ENCODE results near the gene C16orf92.

C16orf92 gene, protein sequence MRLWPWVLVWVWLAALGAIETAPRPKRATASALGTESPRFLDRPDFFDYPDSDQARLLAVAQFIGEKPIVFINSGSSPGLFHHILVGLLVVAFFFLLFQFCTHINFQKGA

DNA sequence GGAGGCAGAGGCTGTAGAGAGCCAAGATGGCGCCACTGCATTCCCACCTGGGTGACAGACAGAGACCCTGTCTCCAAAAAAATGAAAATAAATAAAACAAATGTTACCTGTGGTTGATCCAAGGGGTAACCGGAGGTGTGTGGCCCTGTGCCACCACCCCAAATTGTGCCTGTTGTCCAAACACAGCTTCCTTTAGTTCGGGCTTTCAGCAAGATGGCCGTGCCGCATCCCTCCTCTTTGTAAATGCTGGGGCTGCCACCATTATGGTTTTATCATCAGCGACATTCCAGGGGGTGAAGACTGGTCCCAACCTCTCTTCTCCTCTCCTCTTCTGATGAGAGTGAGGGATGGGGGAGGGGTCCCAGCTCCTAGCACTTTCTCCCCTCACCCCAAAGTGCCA is at the start of gene C16orf92:
TSS of gene C16orf92 (plus strand) at position 312 of the 400 bp plus-strand sequence. CDS start 143 bp downstream, outside the sequence.
- DNase-seq (ENCODE audit: low read depth) = no peak
- H3K9me3 ChIP-seq (ENCODE audit: control insufficient read depth, low read length) = no peaks in the 10 kb centered on the region
- no peaks in the 10 kb centered on the region for H3K36me3 ChIP-seq (ENCODE audit: control insufficient read depth, insufficient read depth, low read length, severe bottlenecking)
- H3K4me1 ChIP-seq (ENCODE audit: control insufficient read depth, insufficient read depth, low read length) = peaks cover 5% of the 10 kb centered on the region
- no peak within 1 kb of the TSS for H3K4me3 ChIP-seq (ENCODE audit: low read length)
- peaks cover 37% of the 10 kb centered on the region for H3K27me3 ChIP-seq (replicated peaks; ENCODE audit: control insufficient read depth, insufficient read depth, low read length)
- H3K9ac ChIP-seq (ENCODE audit: low read length) = no peak within 1 kb of the TSS

DNA sequence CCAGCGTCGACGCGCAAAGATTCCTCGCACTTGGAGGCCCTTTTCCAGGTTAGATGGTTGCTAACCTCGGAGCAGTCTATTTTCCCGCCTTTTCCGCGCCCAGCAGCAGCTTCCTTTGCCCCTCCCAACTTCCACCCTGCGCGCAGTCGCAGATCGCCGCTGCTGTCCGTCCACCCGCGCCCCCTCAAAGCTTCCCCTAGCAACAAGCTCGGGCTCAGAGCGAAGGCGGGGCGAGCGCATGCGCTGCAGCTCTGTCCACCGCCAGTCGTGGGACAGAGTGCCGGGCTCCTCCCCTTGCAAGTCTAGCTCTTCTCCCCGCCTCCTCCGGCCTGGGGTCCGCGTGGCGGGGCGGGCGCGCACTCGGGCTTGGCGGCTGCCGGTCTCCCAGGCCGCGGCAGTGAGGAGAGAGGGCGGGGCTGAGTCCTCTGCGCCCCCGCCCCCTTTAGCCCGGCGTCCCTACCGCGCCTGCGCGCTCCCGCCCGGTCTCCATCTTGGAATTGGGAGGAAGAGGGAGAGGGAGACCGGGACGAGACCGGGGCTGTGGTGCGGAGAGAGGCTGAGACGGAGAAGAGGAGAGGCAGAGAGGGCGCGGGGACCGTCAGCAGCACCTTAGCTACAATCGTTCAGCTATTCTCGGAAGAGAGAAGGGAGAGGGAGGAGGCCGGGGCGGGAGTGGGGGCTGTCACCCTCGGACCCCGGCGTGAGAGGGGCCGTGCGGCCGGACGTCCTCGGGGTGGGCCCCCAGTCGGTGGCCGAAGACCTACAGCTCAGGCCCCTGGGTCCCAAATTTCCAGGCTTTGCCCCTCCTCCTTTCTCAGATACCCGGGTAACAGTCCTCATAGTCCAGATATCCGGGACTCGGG is 49.4 kb upstream of the C16orf92 start, which contains the start of gene TAOK2:
TSS of gene TAOK2 (plus strand) at position 485 of the 863 bp plus-strand sequence. CDS start 3,905 bp downstream, outside the sequence.
- peak within 1 kb of the TSS; percentile 99 for H3K9ac ChIP-seq (ENCODE audit: low read length)
- H3K27me3 ChIP-seq (replicated peaks; ENCODE audit: control insufficient read depth, insufficient read depth, low read length) = no peaks in the 10 kb centered on the region
- DNase-seq (ENCODE audit: low read depth) = peak; percentile 99
- peaks cover 26% of the 10 kb centered on the region for H3K4me1 ChIP-seq (ENCODE audit: control insufficient read depth, insufficient read depth, low read length)
- no peaks in the 10 kb centered on the region for H3K9me3 ChIP-seq (ENCODE audit: control insufficient read depth, low read length)
- peaks cover 32% of the 10 kb centered on the region for H3K36me3 ChIP-seq (ENCODE audit: control insufficient read depth, insufficient read depth, low read length, severe bottlenecking)
- peak within 1 kb of the TSS; percentile 96 for H3K4me3 ChIP-seq (ENCODE audit: low read length)

DNA sequence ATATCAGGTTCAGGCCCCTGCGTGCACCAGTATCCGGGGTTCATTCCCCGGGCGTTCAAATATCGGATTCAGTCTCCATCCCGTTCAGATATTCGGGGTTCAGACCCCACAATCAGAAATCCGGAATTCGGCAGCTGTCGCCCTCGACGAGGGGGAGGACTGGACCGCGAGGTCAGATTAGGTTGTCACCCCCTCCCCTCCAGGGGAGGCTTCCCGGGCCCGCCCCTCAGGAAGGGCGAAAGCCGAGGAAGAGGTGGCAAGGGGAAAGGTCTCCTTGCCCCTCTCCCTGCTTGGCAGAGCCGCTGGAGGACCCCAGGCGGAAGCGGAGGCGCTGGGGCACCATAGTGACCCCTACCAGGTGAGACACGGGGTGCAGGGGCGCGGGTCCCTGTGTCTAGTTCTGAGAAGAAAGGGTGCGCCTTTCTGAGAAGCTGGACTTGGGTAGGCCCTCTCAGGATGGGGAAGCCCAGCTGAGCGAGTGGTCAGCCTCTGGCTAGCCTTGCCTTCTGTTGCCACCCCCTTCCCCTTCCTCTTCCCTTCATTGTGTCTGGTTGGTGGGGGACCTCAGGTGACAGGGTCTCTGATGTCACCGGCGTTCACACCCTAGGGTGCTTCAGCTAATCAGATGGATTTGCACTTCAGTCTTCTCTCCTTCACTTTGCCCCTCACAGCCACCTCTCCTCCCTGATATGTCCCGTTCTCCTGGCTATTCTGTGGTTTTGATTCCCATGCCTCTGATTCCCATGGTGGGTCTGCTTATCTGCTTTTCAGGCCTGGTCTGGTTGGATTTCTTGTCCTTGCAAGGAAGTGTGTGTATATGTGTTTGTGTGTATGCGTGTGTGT is 48.5 kb upstream of the C16orf92 start:
- Histone ChIP-seq H3K36me3 (ENCODE audit: control insufficient read depth, insufficient read depth, low read length, severe bottlenecking) (peaks cover 35% of the 10 kb centered on the region), H3K4me3 (ENCODE audit: low read length) (peak overlapping the region; percentile 96), H3K4me1 (ENCODE audit: control insufficient read depth, insufficient read depth, low read length) (peaks cover 26% of the 10 kb centered on the region), H3K9ac (ENCODE audit: low read length) (peak overlapping the region; percentile 99), H3K9me3 (ENCODE audit: control insufficient read depth, low read length) (no peaks in the 10 kb centered on the region), H3K27me3 (replicated peaks; ENCODE audit: control insufficient read depth, insufficient read depth, low read length) (no peaks in the 10 kb centered on the region)
- DNase-seq (ENCODE audit: low read depth) = peak; percentile 34

- no peak for DNase-seq (ENCODE audit: low read depth)
- Histone ChIP-seq H3K4me1 (ENCODE audit: control insufficient read depth, insufficient read depth, low read length) (peaks cover 26% of the 10 kb centered on the region), H3K27me3 (replicated peaks; ENCODE audit: control insufficient read depth, insufficient read depth, low read length) (no peaks in the 10 kb centered on the region), H3K9ac (ENCODE audit: low read length) (peak overlapping the region; percentile 99), H3K9me3 (ENCODE audit: control insufficient read depth, low read length) (no peaks in the 10 kb centered on the region), H3K36me3 (ENCODE audit: control insufficient read depth, insufficient read depth, low read length, severe bottlenecking) (peaks cover 39% of the 10 kb centered on the region), H3K4me3 (ENCODE audit: low read length) (peak overlapping the region; percentile 96)
These were observed 47.9 kb upstream of the C16orf92 start for GRCh38 chr16:29975134-29975538.

GRCh38 chr16:29975811-29976511 is 47.0 kb upstream of the C16orf92 start:
- Histone ChIP-seq H3K9me3 (ENCODE audit: control insufficient read depth, low read length) (no peaks in the 10 kb centered on the region), H3K4me1 (ENCODE audit: control insufficient read depth, insufficient read depth, low read length) (peaks cover 26% of the 10 kb centered on the region), H3K4me3 (ENCODE audit: low read length) (peak overlapping the region; percentile 96), H3K36me3 (ENCODE audit: control insufficient read depth, insufficient read depth, low read length, severe bottlenecking) (peaks cover 47% of the 10 kb centered on the region), H3K27me3 (replicated peaks; ENCODE audit: control insufficient read depth, insufficient read depth, low read length) (no peaks in the 10 kb centered on the region), H3K9ac (ENCODE audit: low read length) (peak overlapping the region; percentile 51)
- peak; percentile 15 for DNase-seq (ENCODE audit: low read depth)

DNA sequence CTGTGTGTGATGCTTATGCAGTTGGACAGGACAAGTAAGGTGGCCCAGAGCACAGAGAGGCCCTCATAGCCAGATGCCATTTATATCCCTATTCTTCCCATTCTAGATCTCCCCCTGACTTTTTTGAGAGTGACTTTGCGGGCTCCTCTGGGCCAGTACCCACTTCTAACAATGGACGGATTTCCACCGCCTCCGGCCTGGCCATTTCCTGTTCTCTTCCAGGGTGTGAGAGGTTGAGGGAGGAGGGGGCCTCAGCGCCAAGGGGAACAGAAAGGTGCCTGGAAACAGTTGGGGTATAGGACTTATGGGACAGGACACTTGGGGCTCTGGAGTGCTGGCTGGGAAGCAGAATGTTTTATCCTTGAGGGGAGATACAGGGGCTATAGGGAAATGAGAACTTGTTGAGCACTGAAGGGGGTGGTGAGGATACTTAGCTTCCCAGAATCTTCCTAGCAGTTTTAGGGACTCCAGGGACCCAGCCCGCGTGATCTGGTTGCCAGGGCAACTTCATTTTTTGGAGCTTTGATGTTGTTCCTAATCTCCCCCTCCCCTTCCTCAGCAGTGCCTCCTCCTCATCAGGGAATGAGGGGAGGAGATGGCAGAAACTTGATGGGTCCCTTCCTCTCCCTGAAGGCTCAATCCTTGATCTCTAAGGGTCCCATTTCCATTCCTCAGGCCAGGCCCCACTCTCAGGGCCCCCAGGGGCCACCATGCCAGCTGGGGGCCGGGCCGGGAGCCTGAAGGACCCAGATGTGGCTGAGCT is 45.8 kb upstream of the C16orf92 start:
- no peaks in the 10 kb centered on the region for H3K9me3 ChIP-seq (ENCODE audit: control insufficient read depth, low read length)
- peaks cover 26% of the 10 kb centered on the region for H3K4me1 ChIP-seq (ENCODE audit: control insufficient read depth, insufficient read depth, low read length)
- no peak for DNase-seq (ENCODE audit: low read depth)
- H3K9ac ChIP-seq (ENCODE audit: low read length) = no peak overlapping the region
- H3K36me3 ChIP-seq (ENCODE audit: control insufficient read depth, insufficient read depth, low read length, severe bottlenecking) = peaks cover 51% of the 10 kb centered on the region
- no peaks in the 10 kb centered on the region for H3K27me3 ChIP-seq (replicated peaks; ENCODE audit: control insufficient read depth, insufficient read depth, low read length)
- H3K4me3 ChIP-seq (ENCODE audit: low read length) = peak overlapping the region; percentile 96

DNA sequence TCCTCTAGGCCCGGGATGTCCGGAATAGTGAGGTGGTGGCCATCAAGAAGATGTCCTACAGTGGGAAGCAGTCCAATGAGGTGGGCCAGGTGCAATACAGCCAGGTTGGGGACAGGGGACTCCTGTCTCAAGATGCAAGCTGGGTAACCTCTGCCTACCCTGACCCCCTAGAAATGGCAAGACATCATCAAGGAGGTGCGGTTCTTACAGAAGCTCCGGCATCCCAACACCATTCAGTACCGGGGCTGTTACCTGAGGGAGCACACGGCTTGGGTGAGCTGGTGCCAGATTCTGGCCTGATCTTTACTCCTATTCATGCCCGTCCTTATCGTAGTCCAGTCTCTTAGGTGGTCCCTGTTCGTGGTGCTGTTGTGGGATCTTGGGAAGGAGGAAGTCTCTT is 44.9 kb upstream of the C16orf92 start:
- Histone ChIP-seq H3K4me1 (ENCODE audit: control insufficient read depth, insufficient read depth, low read length) (peaks cover 26% of the 10 kb centered on the region), H3K4me3 (ENCODE audit: low read length) (no peak overlapping the region), H3K27me3 (replicated peaks; ENCODE audit: control insufficient read depth, insufficient read depth, low read length) (no peaks in the 10 kb centered on the region), H3K36me3 (ENCODE audit: control insufficient read depth, insufficient read depth, low read length, severe bottlenecking) (peaks cover 55% of the 10 kb centered on the region), H3K9ac (ENCODE audit: low read length) (no peak overlapping the region), H3K9me3 (ENCODE audit: control insufficient read depth, low read length) (no peaks in the 10 kb centered on the region)
- DNase-seq (ENCODE audit: low read depth) = no peak

DNA sequence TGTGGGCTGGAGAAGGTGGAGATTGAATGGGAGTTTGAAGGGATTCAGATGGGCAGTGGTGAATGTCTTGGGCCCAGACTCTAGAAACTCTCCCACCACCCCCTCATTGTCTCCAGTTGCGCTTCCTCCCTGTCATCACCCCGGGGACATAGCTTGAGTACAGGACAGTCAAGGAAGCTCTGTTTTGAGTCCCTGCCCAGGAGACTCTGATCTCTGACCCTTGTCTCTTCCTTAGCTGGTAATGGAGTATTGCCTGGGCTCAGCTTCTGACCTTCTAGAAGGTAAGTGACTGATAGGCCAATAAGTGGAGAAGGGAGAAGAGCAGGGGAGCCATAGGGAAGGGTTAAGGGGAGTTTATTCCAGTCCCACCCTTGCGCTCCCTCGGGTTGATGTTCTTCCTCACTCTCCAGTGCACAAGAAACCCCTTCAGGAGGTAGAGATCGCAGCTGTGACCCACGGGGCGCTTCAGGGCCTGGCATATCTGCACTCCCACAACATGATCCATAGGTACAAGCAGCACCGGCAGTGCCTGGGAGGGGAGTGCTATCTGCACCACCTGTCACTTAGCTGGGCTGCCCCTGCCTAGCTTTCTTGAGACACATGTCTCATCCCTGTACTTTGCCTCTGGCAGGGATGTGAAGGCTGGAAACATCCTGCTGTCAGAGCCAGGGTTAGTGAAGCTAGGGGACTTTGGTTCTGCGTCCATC is 44.3 kb upstream of the C16orf92 start:
- H3K9me3 ChIP-seq (ENCODE audit: control insufficient read depth, low read length) = no peaks in the 10 kb centered on the region

DNA sequence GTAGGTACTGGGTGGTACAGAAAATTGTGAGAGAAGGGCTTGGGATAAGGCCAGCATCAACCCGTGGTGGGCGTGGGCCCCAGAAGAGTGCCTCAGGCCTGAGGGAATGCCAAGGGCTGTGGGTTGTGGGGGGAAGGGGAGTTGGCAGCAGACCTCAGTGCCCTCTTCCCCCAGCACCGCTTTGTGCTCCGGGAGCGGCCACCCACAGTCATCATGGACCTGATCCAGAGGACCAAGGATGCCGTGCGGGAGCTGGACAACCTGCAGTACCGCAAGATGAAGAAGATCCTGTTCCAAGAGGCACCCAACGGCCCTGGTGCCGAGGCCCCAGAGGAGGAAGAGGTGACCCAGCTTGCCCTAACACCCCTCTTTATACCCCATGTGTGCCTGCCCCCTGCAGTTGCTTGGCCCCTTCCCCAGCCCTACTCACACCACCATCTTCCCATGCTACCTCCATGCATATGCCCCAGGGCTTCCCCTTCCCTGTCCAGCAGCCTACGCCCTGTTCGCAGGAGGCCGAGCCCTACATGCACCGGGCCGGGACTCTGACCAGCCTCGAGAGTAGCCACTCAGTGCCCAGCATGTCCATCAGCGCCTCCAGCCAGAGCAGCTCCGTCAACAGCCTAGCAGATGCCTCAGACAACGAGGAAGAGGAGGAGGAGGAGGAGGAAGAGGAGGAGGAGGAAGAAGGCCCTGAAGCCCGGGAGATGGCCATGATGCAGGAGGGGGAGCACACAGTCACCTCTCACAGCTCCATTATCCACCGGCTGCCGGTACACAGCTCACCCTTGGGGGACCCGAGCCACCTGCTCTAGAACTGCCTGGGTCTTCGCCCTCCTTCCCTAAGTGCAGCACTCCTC is 40.2 kb upstream of the C16orf92 start:
- H3K4me1 ChIP-seq (ENCODE audit: control insufficient read depth, insufficient read depth, low read length) = no peaks in the 10 kb centered on the region
- H3K4me3 ChIP-seq (ENCODE audit: low read length) = no peak overlapping the region
- peaks cover 99% of the 10 kb centered on the region for H3K36me3 ChIP-seq (ENCODE audit: control insufficient read depth, insufficient read depth, low read length, severe bottlenecking)
- no peaks in the 10 kb centered on the region for H3K9me3 ChIP-seq (ENCODE audit: control insufficient read depth, low read length)
- DNase-seq (ENCODE audit: low read depth) = no peak
- no peak overlapping the region for H3K9ac ChIP-seq (ENCODE audit: low read length)
- no peaks in the 10 kb centered on the region for H3K27me3 ChIP-seq (replicated peaks; ENCODE audit: control insufficient read depth, insufficient read depth, low read length)

More for the DNA sequence above, 44.3 kb upstream of the C16orf92 start:
- DNase-seq (ENCODE audit: low read depth) = no peak
- H3K4me3 ChIP-seq (ENCODE audit: low read length) = no peak overlapping the region
- no peaks in the 10 kb centered on the region for H3K27me3 ChIP-seq (replicated peaks; ENCODE audit: control insufficient read depth, insufficient read depth, low read length)
- peaks cover 26% of the 10 kb centered on the region for H3K4me1 ChIP-seq (ENCODE audit: control insufficient read depth, insufficient read depth, low read length)
- peaks cover 62% of the 10 kb centered on the region for H3K36me3 ChIP-seq (ENCODE audit: control insufficient read depth, insufficient read depth, low read length, severe bottlenecking)
- no peak overlapping the region for H3K9ac ChIP-seq (ENCODE audit: low read length)
